Uterus (tissue), 4 donors: ENCODE data around the gene RNF208. TPM values are rescaled to one million over a fixed set of nuclear protein-coding genes. Genes with fewer than 3 reads are reported as not detected.

Source experiments
- DNase-seq, 2 donors: peaks; one replicate each; pipeline ENCODE4 v3.0.0-alpha.2; 2019 to 2020
- H3K27ac ChIP-seq, 2 donors: fragments of 200-600 bp; sonication (generic); 1 replicate in 1 of 2; 2 replicates in 1 of 2; pipeline ENCODE4 v1.5.1; 2016 to 2018
- H3K27me3 ChIP-seq, 2 donors: fragments of 200-600 bp; sonication (generic); one replicate each; pipeline ENCODE4 v1.5.1; 2018 to 2019; ENCODE audit warnings: control low read depth in 1 of 2
- H3K36me3 ChIP-seq, 2 donors: fragments of 200-600 bp; sonication (generic); one replicate each; pipeline ENCODE4 v1.5.1; 2019; ENCODE audit warnings: control low read depth in 1 of 2
- H3K4me1 ChIP-seq, 2 donors: fragments of 200-600 bp; sonication (generic); one replicate each; pipeline ENCODE4 v1.5.1; 2018 to 2019; ENCODE audit warnings: control low read depth in 1 of 2
- H3K4me3 ChIP-seq, 2 donors: fragments of 200-600 bp; sonication (generic); 1 replicate in 1 of 2; 2 replicates in 1 of 2; pipeline ENCODE4 v1.5.1; 2018 to 2019; ENCODE audit warnings: mild to moderate bottlenecking in 1 of 2
- H3K9me3 ChIP-seq, 2 donors: fragments of 200-600 bp; sonication (generic); one replicate each; pipeline ENCODE4 v1.5.1; 2019; ENCODE audit warnings: control low read depth in 1 of 2
- CTCF ChIP-seq, 4 experiments: fragments of 200-600 bp in 2 of 4; fragments of 450-650 bp in 2 of 4; sonication (generic) in 2 of 4; IDR thresholded peaks; one replicate each; pipeline ENCODE4 v1.5.1; 2016 to 2019; ENCODE audit warnings: antibody characterized with exemption in 4 of 4, mild to moderate bottlenecking in 2 of 4, moderate library complexity in 1 of 4
- POLR2A ChIP-seq, 2 donors: fragments of 450-650 bp; IDR thresholded peaks; one replicate each; pipeline ENCODE4 v1.6.1; 2016; ENCODE audit warnings: antibody characterized with exemption in 2 of 2, mild to moderate bottlenecking in 1 of 2, moderate library complexity in 1 of 2
- intact Hi-C: fragments of 100-400 bp; cut with DNase I; formaldehyde crosslinking; loops from one replicate; pipeline ENCODE4 v1.15.1; 2023; ENCODE audit warnings: low total_unique reads
- total RNA-seq, 4 donors: library from RNA; depleted of rRNA in 3 of 4; stranded (reverse); fragments of >200 nt in 3 of 4; gene quantifications; one replicate each; pipeline versions ENCODE4 v1.1.0 to v1.2.4, GENCODE V29; 2014 to 2023
- donor health status: DM: yes; HTN: yes; CAD: no.

Gene RNF208
- total RNA-seq, 4 donors from 2014 or later: 3.7 TPM; not detected in 3

GRCh38 chr9:137252555-137253506, 30.8 kb upstream of the RNF208 start:
- Histone ChIP-seq H3K36me3 (no peaks in the 10 kb centered on the region), H3K4me1 (peaks cover 0 to 17% of the 10 kb centered on the region in 2 donors), H3K9me3 (no peaks in the 10 kb centered on the region), H3K4me3 (no peak overlapping the region), H3K27me3 (no peaks in the 10 kb centered on the region), H3K27ac (no peak overlapping the region)
- intact Hi-C loops: no loop called here
- DNase-seq: no peak
- TF ChIP-seq CTCF (IDR thresholded peaks at IDR 0.05): no peak
- TF ChIP-seq POLR2A (IDR thresholded peaks at IDR 0.05): no peak

- intact Hi-C loops: no loop called here
- Histone ChIP-seq H3K4me1 (peaks cover 0 to 17% of the 10 kb centered on the region in 2 donors), H3K9me3 (no peaks in the 10 kb centered on the region), H3K27me3 (no peaks in the 10 kb centered on the region), H3K4me3 (no peak overlapping the region), H3K36me3 (no peaks in the 10 kb centered on the region), H3K27ac (no peak overlapping the region)
- TF ChIP-seq POLR2A (IDR thresholded peaks at IDR 0.05): no peak
- TF ChIP-seq CTCF (IDR thresholded peaks at IDR 0.05): no peak
- DNase-seq: no peak
Observed at GRCh38 chr9:137251490-137252268, 29.6 kb upstream of the RNF208 start.

DNA sequence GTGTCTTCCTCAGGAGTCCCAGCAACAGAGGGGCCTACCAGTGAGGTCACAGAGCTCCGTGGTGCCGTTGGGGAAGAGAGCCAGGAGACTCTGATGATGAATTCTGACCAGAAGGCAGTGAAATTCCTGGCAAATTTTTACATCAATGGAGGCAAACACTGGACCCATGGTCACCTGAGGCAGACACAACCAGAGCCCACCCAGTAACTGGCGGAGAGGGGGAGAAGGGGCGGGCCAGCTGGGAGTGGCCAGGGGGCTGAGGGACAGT, 29.1 kb upstream of the RNF208 start, which contains the start of gene STPG3:
Gene STPG3, plus strand, starts transcription at position 93 of the 268 bp plus-strand sequence. Its CDS starts 1 bp downstream, at position 94.
- DNase-seq: no peak
- H3K27ac ChIP-seq: no peak within 1 kb of the TSS
- H3K4me1 ChIP-seq: peaks cover 0 to 12% of the 10 kb centered on the region in 2 donors
- intact Hi-C loops: no loop called here
- TF ChIP-seq POLR2A (IDR thresholded peaks at IDR 0.05) (no peak), CTCF (IDR thresholded peaks at IDR 0.05) (no peak)
- no peaks in the 10 kb centered on the region for H3K36me3 ChIP-seq
- no peak within 1 kb of the TSS for H3K4me3 ChIP-seq
- H3K27me3 ChIP-seq: no peaks in the 10 kb centered on the region
- no peaks in the 10 kb centered on the region for H3K9me3 ChIP-seq

- intact Hi-C loops: no loop called here
- H3K36me3 ChIP-seq: no peaks in the 10 kb centered on the region
- H3K4me1 ChIP-seq: peaks cover 0 to 8% of the 10 kb centered on the region in 2 donors
- H3K4me3 ChIP-seq: no peak overlapping the region
- H3K9me3 ChIP-seq: no peaks in the 10 kb centered on the region
- TF ChIP-seq CTCF (IDR thresholded peaks at IDR 0.05): no peak
- no peak for TF ChIP-seq POLR2A (IDR thresholded peaks at IDR 0.05)
- no peak overlapping the region for H3K27ac ChIP-seq
- H3K27me3 ChIP-seq: no peaks in the 10 kb centered on the region
- no peak for DNase-seq
Observed at GRCh38 chr9:137250329-137251193, 28.5 kb upstream of the RNF208 start.
